Embryonic facial prominence (tissue), 1 donor: Measurements from ENCODE around the gene ORMDL1.
A peak's percentile ranks its signal among the peaks of the same experiment; 100 is the strongest.
"Not testable (repeated sequence)": the region's sequence is repeated elsewhere in the genome, so short reads cannot be mapped to it uniquely, and the experiment has no call there.

Experiments used
- DNase-seq: peaks from one replicate; pipeline ENCODE4 v3.0.0-alpha.2; 2016; ENCODE audit errors: extremely low spot score

The ORMDL1 gene

GRCh38 chr2:189770590-189771322, 13.4 kb downstream of the ORMDL1 start:
- no peak for DNase-seq

- DNase-seq = no peak
These were observed 20.1 kb downstream of the ORMDL1 start for GRCh38 chr2:189763908-189764661.

- peak; percentile 90 for DNase-seq
These were observed 21.4 kb downstream of the ORMDL1 start, which contains the start of gene OSGEPL1 for GRCh38 chr2:189762551-189763298. TSS of gene OSGEPL1 (minus strand) at chr2:189762792. CDS start at chr2:189761640, 1,152 bp downstream.

GRCh38 chr2:189762229-189762550, 21.9 kb downstream of the ORMDL1 start:
- DNase-seq = no peak

GRCh38 chr2:189760154-189760553, 24.0 kb downstream of the ORMDL1 start:
- DNase-seq = not testable (repeated sequence)

GRCh38 chr2:189756311-189756952, 27.7 kb downstream of the ORMDL1 start:
- DNase-seq = no peak

GRCh38 chr2:189751080-189751658, 33.0 kb downstream of the ORMDL1 start:
- DNase-seq = no peak

- no peak for DNase-seq
These were observed 54.7 kb downstream of the ORMDL1 start for GRCh38 chr2:189729430-189729829.

GRCh38 chr2:189726849-189727248, 57.3 kb downstream of the ORMDL1 start:
- no peak for DNase-seq

- no peak for DNase-seq
These were observed 57.9 kb downstream of the ORMDL1 start for GRCh38 chr2:189726271-189726670.

- DNase-seq = no peak
These were observed 60.9 kb downstream of the ORMDL1 start for GRCh38 chr2:189723192-189723591.
